Measurements from ENCODE around the gene TCF4.

The TCF4 gene

DNA sequence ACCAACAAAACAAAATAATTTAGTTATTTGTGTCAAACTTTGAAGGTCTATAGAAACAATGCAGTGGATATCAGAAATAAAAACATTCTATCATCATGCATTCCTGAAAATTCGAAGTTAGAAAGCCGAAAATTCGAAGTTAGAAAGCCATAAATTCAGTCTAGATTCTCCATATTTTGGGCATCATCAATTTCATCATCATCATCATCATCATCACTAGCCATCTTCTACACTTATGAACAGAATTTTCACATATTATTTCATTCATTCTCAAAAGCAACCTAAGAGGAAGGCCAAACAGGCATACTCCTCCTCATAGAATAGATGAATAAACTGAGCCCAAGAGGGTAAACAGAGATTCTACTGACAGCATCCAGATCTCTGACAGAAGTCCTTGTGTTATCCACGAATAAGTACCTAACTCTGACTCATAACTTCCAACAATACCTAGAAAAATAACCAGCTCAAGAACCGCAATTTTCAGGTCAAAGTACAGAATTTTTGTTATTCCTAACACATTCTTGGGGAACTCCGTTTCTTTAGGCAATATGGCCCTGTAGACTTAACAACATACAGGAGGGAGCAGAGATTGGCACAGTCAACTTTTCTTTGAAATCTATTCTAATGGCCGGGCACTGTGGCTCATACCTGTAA, 84.7 kb downstream of the TCF4 start:
- no peak for DNase-seq (ENCODE audit: low read depth)

DNA sequence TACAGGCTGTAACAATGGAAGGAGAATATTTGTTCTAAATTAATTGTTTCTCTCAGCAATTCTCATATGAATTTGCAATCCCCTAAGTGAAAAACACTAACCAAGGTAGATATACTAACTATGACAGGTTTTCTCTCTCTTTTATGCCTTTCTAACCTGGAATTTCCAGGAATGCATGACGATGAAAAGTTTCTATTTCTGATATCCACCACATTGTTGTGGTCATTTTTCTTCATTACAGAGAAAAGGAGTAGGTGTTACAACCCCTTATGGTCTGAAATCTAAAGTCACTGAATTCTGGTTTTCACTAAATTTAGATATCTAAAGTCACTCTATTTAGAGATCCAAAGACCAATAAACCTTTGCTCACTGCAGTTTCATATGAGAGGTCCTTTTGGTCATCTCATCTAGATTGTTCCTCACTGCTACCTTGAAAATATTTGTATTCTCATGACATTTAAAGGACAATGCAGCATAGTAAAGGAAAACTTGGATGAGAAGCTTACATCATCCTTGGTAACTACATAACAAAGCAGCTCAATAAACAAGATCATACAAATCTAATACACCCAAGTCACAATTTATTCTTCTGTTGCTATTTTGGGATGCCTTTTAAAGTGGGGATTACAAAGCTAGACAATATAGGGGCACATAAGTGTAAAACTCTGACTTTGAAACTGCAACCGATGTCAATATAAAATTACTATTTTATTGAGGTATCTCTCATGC, 85.8 kb downstream of the TCF4 start:
- DNase-seq (ENCODE audit: low read depth): no peak

DNA sequence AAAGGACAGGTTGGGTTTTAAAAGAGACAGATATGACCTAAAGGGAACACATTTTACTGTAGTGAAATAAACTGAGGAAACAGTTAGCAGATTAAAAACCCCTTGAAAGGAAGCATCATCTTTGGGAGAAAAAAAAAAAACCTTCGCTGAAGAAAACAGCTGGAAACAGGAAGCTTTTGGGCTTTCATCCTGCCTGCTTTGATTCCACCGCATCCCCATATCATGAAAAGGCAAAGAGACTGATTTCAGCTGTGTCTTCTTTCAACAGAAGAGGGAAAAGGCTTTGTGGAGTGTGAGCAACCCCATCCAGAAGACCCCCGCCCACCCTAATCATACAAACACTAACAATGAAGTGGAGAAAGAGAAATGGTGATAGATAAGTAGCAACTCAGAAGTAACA, 86.4 kb downstream of the TCF4 start:
- DNase-seq (ENCODE audit: low read depth): no peak

DNA sequence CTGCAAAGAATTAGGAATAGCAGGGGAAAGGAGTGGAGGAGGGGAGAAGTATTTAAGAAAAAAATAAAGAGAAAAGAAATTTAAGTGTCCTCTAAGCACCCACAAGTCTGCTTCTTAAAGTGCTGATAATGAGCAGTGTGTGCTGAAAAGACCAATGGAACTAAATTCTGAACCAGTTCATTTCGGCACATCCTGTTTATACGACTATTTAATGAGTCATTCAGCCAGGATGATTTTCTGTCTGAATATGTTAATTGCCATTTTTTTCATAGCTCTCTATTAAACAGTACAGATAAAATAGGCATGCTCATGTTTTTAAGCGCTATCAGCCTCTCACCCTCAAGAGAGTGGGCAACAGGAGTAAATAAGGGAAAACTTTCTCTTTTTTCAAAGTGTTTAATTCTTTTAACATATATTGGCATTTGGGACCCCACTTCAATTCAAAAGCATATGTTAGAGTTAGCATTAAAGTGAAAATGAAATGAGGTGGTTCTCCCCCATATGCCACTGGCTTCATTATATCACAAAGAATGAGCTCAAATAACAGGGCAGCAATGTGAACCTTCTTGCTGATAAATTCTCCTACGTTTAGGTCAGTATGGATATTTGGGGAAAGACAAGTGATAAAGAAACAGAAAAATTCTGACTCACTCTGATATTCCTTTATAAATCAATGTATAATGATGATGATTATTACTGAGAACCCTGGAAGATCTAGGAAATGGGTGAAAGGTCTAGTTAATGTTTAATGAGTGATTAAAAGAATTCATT, 87.5 kb downstream of the TCF4 start:
- no peak for DNase-seq (ENCODE audit: low read depth)

DNA sequence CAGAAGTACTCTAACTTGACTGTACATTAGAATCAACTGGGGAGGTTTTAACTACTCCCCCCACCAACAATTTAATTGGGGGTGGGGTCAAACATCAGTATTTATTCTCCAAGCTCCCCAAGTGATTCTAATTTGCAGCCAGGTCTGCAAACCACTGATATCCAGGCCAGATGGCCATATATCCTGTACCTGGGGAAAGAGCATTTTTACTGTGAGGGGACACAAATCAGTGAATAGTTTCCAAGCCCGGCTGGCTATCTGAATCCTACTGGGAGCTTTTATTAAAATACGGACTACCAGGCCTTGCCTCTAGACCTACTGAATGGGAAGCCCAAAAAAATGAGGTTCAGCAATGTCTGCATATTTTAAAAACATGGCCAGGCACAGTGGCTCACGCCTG, 88.5 kb downstream of the TCF4 start:
- no peak for DNase-seq (ENCODE audit: low read depth)

DNA sequence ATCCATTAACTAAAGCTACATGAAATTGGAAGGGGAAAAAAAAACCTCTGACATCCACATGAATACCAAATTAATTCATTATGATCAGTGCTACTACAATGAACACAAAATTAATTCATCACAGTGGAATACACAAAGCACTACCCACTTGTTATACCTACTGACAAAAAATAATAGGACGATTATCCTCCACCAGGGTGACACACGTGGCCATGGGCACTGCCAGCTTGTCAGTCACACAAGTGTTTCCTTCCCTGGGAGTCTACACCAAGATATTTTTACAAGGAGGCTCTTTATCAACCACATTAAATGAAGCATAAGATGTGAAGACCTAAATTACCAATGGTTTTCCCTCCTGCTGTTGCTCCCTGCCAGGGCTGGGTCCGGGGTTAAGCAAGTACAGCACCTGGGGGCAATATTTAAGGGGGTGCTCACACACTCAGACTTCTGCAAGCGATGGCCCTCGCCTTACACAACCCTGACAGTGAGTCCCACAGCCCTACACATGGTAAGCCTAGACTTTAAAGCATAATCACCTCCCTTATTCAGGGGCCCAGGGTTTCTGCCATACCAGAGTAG, 90.1 kb downstream of the TCF4 start:
- DNase-seq (ENCODE audit: low read depth): no peak

DNA sequence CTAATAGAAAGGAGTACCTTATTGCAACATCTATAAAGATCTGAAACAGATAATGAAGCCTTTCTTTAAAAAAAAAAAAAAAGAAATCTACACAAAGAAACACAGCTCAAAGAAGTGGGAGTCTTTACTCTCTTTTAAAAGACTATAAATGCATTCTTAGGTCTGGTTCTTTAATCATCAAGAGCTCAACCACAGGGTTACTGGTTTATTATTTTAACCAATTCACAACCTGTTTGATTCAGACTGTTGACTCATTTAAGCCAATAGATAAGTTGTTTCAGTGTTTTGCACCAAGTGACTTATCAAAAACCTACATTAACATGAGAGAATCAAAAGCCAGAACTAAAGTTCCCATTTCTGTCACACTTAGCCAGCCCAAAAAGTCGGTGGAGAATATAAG, 93.1 kb downstream of the TCF4 start:
- no peak for DNase-seq (ENCODE audit: low read depth)

DNA sequence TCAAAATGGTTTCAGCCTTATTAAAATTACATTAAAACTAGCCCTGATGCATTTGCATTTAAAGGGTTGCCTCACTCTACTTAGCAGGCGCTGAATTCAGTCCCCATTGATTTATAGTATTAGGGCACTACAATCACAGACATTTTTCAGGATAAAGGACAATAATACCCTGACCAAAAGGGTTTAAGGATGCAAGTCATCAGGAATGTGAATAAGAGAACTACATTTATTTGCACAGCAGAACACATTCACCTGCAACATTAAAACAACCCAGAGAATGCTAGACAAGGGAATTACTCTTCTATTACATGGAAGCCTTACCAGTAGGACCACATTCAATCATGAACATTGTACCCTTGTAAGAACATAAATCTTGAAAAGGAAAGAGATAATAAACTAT, 93.6 kb downstream of the TCF4 start:
- DNase-seq (ENCODE audit: low read depth): no peak

DNA sequence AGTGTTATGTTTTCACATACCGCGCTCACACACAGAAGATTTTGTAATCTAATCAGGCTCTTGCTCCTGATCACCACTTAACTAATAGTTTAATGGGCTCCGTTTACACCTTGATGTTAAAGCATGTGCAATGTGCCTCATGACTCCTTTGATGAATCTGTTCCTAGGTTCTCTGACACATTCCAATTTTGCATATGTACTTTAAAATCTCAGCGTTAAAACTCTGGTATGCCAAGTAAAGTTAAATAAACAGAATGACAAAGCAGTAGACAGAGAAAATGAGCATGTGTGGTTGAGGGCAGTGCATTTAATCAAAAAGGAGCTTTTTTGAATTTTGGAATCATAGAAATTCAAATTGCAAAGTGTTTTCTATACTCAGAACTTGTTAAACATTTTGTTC, 96.4 kb downstream of the TCF4 start:
- no peak for DNase-seq (ENCODE audit: low read depth)

DNA sequence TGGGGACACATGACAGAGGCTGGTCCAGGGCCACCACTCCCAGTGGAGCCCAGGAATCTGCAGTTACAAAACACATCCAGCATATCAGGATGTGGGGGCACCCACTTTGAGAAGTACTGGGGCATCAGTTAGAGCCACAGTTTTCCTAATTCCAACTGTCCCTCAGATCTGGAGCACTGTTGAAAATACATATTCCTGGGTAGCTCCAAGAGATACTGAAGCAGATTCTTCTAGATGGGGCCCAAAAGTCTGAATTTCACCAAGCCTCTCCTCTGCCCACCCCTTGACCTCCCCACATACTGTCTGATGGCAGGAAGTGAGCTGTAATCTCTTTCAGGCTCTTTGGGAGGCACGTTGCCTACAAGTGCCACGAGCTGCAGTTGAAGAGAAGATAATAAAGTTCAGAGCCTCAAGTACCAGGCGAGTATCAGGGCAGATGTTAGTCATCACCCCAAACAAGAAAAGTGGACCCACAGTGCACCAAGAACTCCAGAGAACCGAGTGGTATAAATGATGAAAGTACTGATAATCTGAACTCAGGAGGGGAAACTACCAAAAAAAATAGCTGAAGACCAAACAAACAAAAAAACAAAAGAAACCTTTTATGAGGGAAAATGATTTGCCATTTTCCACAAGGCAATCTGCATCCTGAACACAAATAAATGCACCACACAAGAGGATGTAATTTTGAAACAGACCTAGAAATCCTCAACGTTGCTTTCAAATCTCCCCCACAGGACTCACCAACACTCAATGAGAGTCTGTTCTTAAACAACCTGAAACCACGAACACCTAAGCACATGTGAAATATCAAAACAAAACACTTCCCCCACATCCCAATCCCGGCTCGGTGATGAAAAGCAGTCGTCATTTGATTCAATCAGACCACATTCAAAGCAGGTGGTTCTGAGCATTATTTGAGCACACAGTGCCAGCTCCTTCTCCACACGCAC, 98.7 kb downstream of the TCF4 start:
- no peak for DNase-seq (ENCODE audit: low read depth)

DNA sequence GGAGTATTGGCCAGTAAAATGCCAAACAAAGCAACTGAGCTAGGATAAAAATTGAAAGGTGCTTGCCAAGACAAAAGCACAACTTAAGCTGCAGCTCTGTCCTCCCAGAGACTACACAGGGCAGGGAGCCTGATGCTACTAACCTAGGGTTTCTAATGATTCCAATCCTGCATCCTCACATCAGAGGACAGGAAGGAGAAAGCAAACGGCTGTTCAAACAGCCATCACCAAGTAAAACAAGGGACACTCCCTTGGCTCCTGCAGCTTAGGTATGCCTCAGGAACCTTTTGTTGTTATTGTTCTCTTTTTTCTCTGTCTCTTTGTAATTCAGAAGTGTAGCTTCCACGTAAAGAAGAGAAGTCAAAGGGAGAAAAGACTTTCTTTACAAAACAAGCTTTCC, 99.5 kb downstream of the TCF4 start:
- DNase-seq (ENCODE audit: low read depth): no peak

DNA sequence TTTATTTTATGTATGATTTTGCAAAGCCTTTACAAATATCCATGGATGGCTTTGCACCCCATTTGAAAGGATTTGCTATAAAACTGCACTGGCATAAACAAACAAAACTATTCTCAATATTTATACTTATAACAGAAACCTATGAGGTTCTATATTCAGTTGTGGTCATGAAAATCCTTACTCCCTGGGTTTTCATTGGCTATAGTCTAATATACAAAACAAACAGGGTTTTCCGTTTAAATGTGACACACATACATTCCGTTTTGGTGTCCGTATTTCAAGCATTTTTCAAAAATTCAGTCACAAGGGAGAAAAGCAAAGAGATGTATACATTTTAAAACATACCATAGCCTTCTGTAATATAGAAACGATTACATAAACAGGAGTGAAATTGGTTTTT, 100.0 kb downstream of the TCF4 start:
- no peak for DNase-seq (ENCODE audit: low read depth)

DNA sequence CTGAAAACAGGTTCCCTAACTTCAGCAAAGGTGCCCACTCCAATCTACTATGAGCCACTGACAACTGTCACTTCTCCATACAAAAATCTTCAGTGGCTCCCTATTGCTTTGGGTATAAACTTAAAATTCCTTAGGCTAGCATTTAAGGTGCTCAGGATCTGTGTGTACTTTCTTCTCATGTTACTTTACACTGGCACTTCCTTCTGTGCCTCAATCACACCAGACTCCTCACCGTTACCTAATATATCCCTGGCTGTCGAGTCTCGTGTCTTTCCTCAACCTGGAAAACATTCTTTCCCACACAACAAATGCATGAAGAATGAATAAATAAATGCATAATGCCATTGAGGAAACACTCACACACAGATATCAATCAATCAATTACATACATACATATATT, 101.1 kb downstream of the TCF4 start:
- no peak for DNase-seq (ENCODE audit: low read depth)

DNA sequence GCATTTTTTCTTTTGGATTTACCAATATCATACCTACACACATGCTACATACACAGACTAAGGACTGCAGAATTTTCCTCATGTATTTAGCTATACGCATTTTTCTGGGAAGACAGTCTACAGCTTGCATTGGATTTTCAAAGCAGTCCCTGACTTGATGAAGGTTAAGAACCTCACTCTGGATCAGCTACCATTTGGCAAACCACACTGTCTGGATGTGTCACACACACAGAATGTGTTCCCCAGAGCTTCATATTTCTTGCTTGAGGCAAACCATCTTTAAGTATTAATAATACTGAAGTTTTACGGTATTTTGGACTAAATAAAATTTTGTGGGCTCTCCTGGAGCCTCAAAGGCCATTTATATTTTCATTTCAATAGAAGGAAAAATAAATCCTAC, 102.3 kb downstream of the TCF4 start:
- no peak for DNase-seq (ENCODE audit: low read depth)

DNA sequence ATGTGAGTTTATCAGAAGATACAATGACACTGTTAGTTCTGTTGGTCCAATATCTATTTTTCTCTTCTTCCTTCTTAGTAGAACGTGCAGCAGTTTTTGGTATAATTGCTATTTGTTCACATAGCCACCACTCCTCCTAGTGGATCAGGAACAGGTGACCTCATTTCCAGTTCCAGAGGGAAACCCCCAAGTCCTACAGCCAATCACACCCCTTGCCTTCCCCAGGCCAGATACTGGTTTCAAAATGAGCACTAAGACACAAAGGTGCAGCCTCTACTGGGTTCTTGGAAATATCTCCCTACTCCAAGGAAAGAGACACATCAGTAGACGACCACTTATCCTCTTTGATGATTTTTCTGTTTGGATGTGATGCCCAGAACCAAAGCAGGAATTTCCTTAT, 103.2 kb downstream of the TCF4 start:
- DNase-seq (ENCODE audit: low read depth): no peak

DNA sequence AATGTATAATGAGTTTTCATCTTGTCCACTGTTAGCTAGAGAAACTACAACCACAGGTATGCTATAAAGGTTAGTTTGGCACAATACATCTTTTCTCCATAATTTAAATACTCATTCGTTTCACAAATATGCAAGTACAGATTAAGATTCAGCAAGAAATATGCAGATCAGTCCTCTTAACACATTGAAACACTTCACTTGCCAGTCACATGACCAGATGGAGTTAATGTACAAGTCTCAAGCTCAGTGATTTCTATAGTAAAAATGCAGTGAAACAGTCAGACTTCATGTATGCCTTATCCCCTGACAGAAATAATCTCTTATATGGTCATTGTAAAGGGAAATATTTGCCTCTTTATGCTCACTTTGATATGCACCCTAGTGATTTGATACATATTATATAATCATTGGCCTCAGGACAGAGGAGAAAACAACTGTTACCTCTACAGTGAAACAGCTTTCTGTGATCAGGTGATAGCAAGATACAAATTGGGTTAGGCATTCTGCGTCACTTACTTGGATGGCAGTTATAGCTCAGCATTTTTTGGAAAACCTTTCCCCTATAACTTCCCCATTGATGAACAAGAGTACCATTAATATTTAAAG, 104.6 kb downstream of the TCF4 start:
- no peak for DNase-seq (ENCODE audit: low read depth)

DNA sequence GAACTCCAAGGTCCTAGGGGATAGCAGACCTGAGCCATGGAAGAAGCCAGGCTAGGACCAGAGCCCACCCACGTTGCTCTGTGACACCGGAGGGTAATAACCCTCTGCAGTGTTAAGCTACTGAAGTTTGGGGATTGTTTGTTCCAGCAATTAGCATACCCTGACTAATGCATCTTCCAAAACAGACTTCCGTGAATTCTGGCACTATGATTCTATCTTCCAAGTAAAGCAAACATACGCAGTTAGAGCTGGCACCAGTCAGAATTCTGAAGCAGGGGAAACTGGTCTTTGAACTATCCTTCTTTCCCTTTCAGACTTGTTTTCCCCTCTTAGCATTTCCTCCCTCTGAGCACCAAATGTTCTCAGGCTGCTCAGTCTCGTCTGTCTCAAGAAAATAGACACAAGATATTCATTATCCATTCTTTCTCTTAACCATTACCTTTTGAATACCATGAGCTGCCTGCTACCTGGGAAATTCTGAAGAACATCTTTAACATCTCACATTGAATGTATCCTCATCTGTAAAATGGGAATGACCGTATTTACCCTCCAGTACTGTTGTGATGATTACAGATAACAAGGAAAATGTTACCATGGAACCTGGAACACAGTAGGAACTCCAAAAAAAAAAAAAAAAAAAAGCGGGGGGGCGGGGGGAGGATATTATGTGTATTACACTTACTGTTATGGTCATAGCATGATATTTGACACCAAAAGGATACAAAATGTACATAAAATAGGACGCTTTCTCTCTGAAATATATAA, 108.2 kb downstream of the TCF4 start:
- no peak for DNase-seq (ENCODE audit: low read depth)

DNA sequence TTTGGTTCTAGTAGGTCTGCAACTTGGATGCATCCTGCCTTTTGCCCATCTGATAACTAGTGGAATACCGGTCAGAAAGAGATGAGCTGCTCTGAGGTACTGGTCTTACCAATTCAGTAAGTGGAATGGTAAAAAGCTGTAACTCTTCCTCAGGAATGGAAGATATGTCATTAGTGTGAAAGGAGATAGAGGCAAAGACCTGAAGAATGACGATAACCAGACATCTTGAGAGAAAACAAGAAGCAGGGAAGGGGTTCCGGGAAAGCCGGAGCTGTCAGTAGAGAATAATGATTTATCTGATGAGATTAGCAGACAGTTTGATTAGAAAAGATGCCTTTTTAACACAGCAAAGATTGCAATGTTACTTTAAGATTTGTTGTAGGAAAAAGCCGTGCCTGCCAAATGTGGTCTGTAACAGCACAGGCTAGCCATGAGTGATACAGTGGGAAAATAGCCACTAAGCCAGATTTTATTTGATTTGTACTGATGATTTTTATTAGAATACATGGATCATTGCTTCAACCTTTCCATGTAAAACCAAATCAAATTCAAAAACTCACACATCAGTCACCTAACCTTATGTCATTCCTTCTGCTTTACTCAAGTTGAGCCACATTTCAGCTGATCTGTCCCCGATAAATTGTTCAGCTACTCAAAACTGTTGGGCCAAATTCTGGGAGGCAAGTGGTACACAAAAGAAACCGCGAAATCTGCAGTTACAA, 110.0 kb downstream of the TCF4 start:
- no peak for DNase-seq (ENCODE audit: low read depth)

DNA sequence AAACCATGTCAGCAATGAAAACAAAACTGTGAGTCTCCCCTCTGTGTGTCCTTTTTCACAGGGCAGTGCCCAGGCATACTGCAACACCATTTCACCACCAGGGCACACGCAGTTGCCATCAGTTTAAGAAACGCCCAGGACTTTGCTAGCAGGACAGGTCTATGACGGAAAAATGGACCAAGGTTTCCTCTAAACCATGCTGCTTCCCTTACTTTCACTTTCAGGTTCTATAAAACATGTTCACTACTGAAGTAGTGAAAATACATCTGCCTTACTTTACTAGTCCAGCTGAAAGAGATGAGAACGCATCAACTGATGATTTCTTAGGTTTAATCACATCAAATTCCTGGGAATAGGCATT, 110.5 kb downstream of the TCF4 start:
- no peak for DNase-seq (ENCODE audit: low read depth)

DNA sequence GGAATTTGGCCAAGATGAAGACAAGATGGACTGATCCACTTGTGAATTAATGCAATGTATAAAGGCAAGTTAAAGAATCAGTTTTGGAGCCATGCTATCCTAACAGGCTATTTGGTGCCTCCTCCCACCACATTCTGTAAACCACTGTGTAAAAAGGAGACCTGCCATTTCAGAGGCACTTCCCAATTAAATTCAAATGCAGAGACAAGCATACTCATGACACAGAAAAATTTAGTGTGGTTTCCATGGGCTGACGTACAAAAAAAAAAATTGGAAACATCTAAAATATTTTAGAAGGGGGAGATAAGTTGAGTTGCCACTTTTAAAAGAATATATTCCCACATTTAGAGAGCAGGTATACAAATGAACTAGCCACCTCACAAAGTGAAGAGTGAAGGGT, 112.1 kb downstream of the TCF4 start:
- no peak for DNase-seq (ENCODE audit: low read depth)
